ENCODE results near the gene RWDD2A.
"Not testable (repeated sequence)": the region's sequence is repeated elsewhere in the genome, so short reads cannot be mapped to it uniquely, and the experiment has no call there.

The RWDD2A gene

DNA sequence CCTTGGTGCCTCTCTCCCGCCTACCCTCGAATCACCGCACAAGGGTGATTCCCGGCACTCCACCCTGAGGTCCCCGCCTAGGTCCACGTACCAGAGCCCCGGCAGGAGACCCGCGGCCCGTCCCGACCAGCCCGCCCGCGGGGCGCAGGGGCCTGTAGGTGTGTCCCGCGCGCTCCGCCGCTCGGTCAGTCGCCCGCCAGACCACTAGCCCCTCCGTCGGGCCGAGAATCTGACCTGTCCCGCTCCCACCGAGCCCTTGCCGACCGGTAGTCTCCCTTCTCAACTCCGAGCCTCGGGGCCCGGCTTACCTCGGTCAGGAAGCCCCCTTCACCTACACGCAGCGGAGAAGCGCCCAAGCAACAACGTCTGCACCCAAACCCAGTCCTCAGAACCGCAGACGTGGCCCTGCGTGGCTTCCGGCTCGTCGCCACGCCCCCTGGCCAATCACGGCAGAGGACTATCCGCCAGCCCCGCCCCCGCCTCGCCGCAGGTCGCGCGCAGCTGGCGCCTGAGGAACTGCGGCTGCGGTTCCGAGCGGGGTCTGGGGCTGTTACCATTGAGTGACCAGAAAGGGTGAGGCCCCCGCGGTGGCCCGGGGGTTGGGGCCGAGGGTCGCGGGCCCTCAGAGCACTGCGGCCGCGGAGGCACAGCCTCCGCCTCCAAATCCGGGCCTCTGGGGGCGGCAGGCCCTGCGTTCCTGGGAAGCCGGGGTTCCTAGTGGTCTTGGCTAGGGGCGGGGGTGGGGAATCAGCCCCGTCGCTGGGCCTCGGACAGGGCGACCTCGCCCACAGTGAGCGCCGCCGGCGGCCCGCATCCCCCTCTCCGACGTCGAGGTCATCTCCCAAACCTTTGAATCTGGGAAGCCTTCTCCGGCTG is at the start of gene RWDD2A, which contains the start of gene PGM3:
Gene RWDD2A, plus strand, starts transcription at position 487 of the 876 bp plus-strand sequence. CDS start 1,095 bp downstream, outside the sequence.
Gene PGM3, minus strand, starts transcription at position 395 of the 876 bp plus-strand sequence. CDS start 2,253 bp downstream, outside the sequence.
- peak; percentile 62 for DNase-seq

DNA sequence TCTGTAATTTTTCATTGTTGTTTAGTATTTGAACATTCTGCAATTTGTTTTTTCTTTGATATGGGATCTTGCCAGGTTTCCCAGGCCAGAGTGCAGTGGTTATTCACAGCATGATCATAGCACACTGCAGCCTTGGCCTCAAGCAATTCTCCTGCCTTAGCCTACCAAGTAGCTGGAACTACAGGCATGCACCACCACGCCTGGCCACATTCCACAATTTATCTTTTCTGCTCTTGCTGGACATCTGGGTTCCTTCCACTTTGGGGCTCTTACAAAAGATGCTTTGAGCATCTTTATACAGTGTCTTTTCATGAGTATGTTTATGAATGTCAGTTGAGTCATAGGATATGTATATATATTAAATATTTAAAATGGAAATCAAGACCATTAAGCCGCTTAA is 42.0 kb upstream of the RWDD2A start:
- no peak for DNase-seq

DNA sequence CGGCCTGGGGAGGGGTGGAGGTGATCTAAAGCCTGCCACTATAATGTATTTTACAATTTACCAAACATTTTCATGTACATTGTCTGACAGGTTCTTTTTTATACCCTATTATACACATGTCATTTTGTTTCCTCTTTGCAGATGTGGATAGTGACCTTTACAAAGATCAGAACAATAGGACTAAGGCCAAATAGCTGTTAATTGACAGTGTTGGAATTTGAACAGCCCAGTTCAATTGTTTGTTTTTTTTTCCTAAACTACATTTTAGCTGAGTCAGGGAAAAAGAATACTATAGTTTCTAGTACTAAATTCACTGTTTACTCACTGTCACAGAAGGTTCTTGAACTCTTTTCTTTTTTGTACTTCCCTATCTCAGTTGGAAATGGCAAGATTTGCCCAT is 40.2 kb upstream of the RWDD2A start:
- no peak for DNase-seq

DNA sequence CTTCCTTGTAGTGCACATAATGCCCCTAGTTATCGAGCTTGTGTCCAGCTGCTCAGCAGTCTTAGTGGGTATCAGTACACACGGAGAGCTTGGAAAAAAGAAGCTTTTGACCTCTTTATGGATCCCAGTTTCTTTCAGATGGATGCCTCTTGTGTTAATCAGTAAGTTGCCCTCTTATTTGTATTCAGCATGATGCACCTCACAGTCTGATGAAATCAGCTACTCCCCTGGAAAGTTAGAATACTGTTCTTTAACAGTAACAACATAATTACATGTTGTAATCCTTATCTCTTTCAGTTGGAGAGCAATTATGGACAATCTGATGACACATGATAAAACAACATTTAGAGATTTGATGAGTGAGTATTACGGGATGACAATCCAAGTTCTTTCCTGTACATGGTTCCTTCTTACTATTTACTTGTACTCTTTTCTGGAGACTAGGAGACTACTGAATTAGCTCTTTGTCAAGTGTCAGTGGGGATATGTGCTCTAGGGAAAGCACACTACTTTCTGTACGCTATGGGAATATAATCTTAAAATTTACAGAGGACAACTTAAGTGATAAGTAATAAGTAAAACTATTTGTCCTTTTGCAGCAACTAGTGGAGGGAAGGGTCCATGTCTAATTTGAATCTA is 39.2 kb upstream of the RWDD2A start:
- DNase-seq = no peak

DNA sequence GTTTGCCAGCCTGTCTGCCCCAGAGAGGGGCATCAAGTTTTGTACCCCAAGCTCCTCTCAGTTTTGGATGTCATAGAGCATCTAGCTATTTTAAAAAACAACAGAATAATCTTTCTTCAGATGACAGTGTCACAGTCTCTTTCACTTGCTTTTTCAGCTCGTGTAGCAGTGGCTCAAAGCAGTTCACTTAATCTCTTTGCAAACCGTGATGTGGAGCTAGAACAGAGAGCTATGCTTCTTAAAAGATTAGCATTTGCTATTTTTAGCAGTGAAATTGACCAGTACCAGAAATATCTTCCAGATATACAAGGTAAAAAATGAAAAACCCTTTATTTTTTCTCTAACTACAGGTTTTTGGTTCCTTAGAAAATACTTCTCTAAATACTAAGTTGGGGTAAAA is 37.4 kb upstream of the RWDD2A start:
- no peak for DNase-seq

DNA sequence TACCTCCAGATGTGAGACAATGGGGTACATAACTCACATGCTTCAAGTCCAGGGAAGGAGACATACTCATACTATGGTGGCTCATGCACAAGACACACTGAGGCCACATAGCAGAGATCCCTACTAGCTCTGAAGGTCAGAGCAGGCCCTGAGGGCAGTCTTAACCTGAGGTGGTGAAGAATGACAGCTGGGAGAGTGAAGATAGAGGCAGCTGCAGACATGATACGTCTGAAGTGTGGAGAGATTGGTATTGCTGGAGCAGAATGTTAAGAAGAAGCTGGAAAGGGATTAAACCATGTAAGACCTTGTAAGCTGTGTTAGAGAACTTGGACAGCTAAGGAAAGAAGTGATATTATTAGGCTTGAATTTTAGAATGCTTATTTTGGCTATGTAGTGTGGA is 33.0 kb upstream of the RWDD2A start:
- no peak for DNase-seq

DNA sequence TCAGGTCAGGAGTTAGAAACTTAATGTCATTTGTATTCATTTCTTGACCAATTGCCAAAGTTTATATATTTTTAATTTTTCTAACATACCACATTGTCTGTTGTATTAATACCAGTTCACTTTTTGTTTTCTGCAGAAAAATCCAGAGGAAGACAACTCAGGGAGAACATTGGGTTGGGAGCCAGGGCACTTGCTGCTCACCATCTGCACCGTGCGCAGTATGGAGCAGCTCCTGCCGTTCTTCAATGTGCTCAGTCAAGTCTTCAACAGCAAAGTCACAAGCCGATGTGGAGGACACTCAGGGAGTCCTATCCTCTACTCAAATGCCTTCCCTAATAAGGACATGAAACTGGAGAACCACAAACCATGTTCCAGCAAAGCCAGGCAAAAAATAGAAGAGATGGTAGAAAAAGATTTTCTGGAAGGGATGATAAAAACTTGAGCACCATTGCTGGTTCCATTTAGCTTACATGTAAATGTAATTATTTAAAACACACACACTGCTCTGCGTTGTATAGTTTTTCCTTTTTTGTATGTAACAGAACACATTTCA is 25.4 kb upstream of the RWDD2A start:
- no peak for DNase-seq

DNA sequence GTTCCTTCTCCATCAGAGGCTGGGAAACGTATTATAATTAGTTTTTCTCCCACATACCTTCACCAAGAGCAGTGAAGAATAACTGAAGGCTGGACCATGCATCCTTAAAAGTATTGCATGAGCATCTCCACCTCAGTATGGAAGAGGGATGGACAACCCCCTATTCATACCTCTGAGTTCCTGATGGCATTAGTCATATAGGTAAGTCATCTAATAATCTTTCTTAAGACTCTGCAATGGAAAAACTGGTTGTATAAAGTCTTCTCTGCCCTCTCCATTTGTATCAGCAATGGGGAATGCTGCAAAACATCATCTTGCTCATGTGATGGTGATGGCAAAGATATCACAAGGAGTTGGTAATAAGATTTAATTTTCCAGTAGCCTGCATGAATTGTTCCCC is 24.6 kb upstream of the RWDD2A start:
- DNase-seq = no peak

DNA sequence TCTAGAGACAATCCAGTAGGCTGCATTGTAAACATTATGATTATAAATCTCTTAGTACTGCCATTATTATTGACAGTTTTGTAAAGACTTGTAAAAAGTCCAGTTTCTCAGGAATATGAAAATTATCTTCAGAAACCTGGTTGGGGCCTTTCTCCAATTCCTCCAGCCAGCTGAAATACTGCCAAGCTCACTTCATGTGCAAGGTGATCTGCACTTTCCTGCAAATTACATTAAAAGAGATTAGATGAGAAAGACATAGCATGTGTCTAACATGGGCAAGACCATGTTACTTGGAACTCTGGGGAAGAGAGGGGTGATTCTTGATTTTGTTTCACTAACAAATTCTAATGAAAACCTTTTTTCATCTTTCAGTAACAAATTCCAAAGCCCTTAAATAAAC is 24.1 kb upstream of the RWDD2A start:
- DNase-seq = no peak

DNA sequence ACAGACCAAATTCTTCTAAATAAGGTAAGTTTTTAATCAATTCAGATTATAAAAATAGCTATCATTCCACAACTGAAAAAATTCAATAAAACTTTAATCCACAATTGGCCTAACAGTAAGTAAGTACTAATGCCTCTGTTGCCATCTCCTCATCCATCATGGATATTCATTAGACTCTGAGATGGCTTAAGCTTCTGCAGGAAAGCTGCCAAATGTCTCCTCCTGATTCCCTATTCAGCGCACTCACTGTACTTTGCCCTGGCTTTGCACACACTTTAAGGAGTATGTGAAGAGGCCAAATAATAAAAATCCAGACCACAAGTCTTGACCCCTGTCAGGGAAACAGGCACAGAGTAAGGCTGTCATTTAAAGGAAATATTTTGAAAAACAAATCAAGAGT is 23.6 kb upstream of the RWDD2A start:
- no peak for DNase-seq

DNA sequence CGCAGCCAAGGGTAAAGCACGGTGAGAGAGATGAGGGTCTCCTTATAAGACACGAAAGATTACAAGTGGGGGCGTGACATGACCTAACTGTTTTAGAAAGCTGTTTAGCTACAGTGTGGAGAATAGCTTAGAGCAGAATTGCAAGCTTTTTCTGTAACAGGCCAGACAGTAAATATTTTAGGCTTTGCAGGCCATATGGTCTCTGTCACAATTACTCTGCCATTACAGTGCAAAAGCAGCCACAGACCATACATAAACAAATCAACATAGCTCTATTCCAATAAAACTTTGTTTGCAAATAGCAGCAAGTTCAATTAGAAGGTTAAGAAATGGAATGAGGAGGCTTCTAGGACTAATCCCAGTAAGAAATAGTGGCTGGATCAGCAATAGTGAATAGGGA is 16.9 kb upstream of the RWDD2A start:
- DNase-seq = no peak

DNA sequence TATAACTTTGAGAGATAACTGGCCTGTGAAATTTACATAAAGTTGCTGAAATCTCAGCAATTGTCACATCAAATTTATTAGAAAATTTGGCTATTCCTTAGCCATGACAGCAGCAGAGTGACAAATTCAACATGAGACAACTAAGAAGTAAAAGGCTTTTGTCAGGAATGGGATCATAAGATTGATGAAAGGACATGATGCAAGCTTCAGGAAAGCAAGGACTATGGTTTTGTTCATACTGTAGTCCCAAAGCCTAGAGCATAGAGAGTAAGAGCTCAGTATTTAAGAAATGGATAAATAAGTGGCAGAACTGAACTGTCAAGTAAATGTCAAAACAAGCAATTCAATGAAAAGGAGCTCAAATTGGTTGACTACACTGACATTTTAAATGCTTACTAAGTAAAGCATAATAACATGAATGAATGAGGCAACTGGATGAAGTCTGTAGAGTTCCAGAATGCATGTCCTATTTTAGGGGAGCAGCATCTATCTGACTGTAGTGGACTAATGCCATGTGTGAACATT is 12.7 kb upstream of the RWDD2A start:
- no peak for DNase-seq

DNA sequence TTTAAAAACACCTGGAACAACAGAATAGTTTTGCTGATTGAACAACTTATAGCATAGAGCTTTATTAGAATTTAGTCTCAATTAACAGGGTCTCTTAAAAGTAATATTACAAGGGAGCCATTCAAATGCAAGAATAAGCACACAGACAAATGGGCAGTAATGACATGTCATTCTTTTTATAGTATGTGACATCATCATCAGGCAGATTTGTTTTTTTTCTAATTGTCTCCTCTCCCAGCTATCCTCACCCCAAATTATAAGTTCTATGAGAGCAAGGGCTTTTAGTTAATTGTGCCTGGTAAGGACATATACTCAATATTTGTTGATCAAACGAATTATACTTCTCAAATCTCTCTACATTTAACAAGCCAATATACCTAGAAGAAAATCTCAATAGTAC is 11.0 kb upstream of the RWDD2A start:
- DNase-seq = no peak

DNA sequence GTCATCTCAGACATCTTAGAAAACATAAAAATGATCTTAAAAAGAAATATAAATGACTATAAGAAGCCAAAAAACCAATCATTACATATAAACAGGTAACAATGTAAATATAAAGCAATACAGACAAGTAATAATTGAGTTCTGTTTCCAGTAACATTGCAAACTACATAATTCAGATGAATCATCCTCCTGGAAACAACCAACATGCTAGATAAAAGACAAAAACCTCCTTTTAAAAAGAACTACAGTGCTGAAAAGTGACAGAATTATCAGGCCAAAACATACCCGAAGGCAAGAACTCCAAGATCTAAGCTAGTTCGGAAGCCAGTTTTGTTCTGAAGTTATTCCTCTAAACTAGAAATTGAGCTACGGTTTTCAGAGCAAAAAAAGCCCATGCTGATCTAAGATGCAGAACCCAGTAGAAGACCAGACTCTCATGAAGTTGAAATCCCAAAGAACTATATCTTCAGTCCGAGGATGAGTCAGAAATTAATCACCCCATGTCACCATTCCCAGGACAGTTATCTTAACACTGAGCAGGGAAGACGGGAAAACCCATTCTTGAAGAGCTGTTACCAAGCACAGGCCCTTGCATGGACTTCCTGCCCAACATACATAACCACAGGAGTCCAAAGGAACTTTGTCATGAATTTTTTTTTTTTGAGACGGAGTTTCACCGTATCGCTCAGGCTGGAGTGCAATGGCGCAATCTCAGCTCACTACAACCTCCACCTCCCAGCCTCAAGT is 9.9 kb upstream of the RWDD2A start:
- no peak for DNase-seq

DNA sequence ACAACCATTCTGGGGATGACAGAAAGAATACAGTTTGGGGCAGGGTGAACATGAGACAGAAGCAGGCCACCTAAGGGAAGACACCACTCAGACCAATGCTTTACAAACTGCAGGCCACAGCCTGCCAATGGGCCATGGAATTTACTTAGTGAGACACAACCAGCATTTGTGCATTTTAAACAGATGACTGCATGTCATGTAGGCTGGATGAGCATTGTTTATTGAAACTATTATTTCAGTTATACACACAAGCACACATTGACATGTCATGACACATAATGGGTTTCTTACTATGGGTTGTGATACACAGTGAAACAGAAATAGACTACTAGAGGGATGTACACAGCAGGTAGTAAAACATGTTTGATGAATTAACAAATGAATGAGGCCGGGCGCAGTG is 8.1 kb upstream of the RWDD2A start:
- no peak for DNase-seq

DNA sequence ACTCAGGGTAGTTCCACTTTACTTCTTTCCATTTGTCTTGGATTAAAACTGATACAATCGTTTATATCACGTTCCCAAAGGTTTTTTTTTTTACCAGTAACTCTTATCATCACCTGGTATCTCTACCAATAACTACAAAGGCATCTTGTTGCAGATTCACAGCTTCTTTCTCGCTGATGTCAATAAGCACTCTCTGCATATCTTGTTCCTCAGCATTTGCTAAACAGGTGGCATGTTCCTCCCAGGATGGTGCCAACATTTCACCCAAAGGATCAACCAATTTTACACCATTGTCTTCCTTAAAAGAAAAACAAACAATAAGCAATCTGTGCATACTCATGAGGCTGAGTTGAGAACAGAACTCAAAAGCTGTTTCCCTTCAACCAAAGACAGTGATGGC is 4.7 kb upstream of the RWDD2A start:
- no peak for DNase-seq

DNA sequence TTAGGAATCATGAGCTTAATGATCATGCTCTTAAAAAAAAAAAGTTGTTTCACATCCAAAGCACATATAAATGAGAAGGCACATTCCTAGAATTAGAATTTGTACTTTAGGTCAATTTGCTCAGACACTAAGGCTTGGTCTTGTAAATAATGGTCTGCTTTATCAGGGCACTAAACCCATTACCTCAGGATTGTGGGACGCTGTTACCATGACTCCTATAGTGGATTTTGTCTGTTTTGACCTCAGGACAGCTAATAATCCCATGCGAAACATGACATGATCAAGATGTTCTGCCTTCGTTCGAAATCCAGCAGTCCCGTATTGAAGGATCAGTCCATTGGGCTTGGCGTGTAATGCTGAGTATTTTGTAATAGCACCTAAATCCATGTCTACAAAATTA is 2.5 kb upstream of the RWDD2A start:
- no peak for DNase-seq

DNA sequence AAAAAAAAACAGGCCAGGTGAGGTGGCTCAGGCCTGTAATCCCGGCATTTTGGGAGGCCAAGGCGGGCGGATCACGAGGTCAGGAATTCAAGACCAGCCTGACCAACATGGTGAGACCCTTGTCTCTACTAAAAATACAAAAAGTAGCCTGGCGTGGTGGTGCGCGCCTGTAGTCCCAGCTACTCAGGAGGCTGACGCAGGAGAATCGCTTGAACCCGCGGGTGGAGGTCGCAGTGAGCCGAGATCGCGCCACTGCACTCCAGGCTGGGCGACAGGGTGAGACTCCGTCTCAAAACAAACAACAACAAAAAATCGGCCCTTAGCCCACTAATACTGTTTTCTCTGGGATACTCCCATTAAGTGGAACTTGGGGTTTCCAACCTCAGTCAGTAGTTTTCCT is 1.2 kb upstream of the RWDD2A start:
- DNase-seq = not testable (repeated sequence)

DNA sequence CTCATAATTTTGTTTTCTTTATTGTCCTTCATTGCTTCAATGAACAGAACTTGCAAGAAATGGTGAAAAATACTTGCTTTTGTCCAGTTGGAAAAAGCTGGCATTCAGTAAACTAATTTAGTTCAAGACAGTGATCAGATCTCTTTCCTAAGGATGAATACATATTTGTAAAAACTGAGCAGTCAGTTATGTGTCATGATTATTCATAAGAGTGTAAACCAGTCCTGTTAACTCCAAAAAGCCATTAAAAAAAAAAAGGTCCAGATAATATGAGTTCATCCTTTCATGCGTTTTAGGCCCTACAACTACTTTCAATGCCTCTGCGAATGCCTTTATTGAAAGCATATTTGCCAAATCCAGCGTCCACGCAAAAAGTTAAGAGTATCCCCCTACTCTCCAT is 701 bp upstream of the RWDD2A start:
- no peak for DNase-seq

DNA sequence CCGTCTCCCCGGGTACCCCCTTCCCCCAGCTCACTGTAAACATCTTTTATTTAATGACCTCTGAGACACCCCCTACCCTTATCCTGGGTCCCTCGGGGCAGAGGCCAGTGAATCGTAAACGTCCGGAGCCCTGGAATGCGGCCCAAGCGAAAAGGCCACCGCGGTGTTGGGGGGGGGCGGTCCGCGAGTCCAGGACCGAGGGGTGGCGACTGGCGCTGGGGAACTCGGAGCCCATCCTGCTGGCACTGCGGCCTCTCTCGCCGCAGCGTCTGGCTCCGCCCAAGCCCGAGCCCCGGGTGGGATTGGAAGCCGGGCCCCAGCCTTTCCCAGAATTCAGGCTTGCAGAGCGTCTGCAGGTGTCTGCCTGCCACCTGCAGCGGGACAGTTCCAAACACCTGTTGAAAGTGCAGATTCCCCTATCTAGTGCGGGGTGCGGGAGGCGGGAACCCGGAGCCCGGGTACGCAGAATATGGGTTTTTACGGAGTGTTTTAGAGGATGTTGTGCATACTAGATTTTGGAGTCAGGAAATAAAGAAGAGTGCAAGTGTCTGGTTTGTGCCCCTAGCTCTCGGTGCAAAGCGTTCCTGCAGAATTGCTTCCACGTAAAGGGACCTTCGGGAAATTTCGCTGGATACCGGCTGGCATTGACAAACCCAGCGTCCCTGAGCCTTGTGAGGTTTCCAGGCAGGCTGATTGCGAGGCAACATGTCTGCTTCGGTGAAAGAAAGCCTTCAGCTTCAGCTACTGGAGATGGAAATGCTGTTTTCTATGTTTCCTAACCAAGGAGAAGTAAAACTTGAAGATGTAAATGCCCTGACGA is 800 bp downstream of the RWDD2A start:
- peak; percentile 1 for DNase-seq

DNA sequence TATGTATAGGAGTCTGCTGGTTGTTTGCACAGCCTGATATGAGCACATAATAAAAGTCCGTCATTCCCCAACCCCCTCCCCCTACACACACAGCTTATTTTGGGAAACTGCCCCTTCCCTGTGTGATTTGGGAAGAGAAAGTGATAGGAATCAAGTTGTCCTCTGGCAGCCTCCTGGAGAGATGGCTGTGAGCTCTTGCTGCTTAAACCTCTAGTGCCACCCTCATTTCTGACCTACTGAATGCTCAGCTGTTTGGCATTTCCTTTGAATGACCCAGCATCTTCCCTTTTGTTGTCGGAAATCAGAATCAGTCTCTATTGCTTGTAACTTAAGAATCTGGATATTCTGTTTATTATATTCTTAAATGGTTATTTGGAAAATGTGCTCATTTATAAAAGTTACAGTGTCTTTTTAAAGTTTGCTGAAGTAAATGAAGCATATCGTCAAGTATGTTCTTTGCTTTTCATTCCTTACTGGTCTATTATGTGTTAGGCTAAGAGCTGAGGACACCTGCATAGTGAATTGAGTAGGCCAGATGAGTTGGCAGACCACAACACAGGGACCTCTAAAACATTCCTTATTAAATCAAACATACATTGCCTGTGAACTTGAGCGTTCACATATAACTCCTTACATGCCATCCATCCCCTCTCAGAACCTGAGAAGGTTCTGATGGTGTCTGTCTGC is 5.5 kb downstream of the RWDD2A start:
- no peak for DNase-seq
